K562 (cell line): ENCODE data around the gene CERS2. TPM values are rescaled to one million over a fixed set of nuclear protein-coding genes. Genes with fewer than 3 reads are reported as not detected.

Experiments
- CBFA2T2 ChIP-seq: fragments of 450-650 bp; conservative IDR thresholded peaks from 2 replicates; pipeline ENCODE4 v1.6.1; 2017; ENCODE audit warnings: mild to moderate bottlenecking
- LEF1 ChIP-seq: fragments of 450-650 bp; IDR thresholded peaks from 2 replicates; pipeline ENCODE4 v1.6.1; 2016; ENCODE audit warnings: mild to moderate bottlenecking
- MBD2 ChIP-seq: sonication (generic); IDR thresholded peaks from 2 replicates; pipeline ENCODE4 v1.6.1; 2016; ENCODE audit warnings: low read depth, borderline replicate concordance
- MYNN ChIP-seq, 2 experiments: sonication (generic); formaldehyde crosslinking in 1 of 2; IDR thresholded peaks; 2 replicates each; pipeline versions ENCODE4 v1.5.0 to v1.6.1; 2016 to 2020; ENCODE audit warnings: antibody characterized with exemption in 1 of 2, missing genetic modification reagents in 1 of 2
- NFXL1 ChIP-seq: fragments of 450-650 bp; formaldehyde crosslinking; IDR thresholded peaks from 2 replicates; pipeline ENCODE4 v1.4.0; 2021; ENCODE audit warnings: mild to moderate bottlenecking
- POU5F1 ChIP-seq: fragments of 150-350 bp; IDR thresholded peaks from 2 replicates; pipeline ENCODE4 v1.6.1; 2014; ENCODE audit warnings: borderline replicate concordance, low read length, low read depth, mild to moderate bottlenecking; ENCODE audit not compliant: partially characterized antibody
- SMC3 ChIP-seq: conservative IDR thresholded peaks from 2 replicates; pipeline ENCODE4 v1.6.1; 2011; ENCODE audit warnings: low read depth, low read length, improper control_type of control experiment; ENCODE audit not compliant: insufficient read depth
- ZC3H8 ChIP-seq: fragments of 450-650 bp; IDR thresholded peaks from 2 replicates; pipeline ENCODE4 v1.6.1; 2017
- ZNF347 ChIP-seq: fragments of 450-650 bp; formaldehyde crosslinking; IDR thresholded peaks from 2 replicates; pipeline ENCODE4 v1.4.0; 2020; ENCODE audit warnings: low read depth, mild to moderate bottlenecking, moderate library complexity
- polyA plus RNA-seq, 8 experiments: library from polyadenylated mRNA; depleted of rRNA in 4 of 8; stranded (reverse) in 5 of 8; unstranded in 3 of 8; fragments of >200 nt; fragmentation: Nextera tagmentation in 2 of 8; fragmentation: Illumina TruSeq in 1 of 8; extraction: Ambion mirVana in 2 of 8; extraction: Trizol in 1 of 8; gene quantifications; 2 replicates each; pipeline versions ENCODE4 v1.2.1 to v1.2.3, GENCODE V29; 2011 to 2014; ENCODE audit warnings: inconsistent platforms in 1 of 8, missing spikeins in 1 of 8
- total RNA-seq, 7 experiments: library from RNA; depleted of rRNA in 6 of 7; stranded (reverse); fragments of >200 nt in 6 of 7; fragmentation: Illumina TruSeq in 2 of 7; extraction: Trizol in 2 of 7; gene quantifications; 2 replicates each; pipeline versions ENCODE4 v1.2.1 to v1.2.3, GENCODE V29; 2011 to 2021; ENCODE audit warnings: low replicate concordance in 1 of 7
- TF ChIP-seq, protein P1 (sequence below): fragments of 250-450 bp; sonication (Bioruptor Pico); IDR thresholded peaks from 2 replicates; pipeline ENCODE4 v1.8.0; 2021; ENCODE audit warnings: borderline replicate concordance, mild to moderate bottlenecking, moderate library complexity; ENCODE audit not compliant: poor library complexity, severe bottlenecking
- TF ChIP-seq, protein P2 (sequence below), 2 experiments: fragments of 450-650 bp; formaldehyde crosslinking in 1 of 2; IDR thresholded peaks; 2 replicates each; pipeline versions ENCODE4 v1.4.0 to v1.6.1; 2014 to 2020; ENCODE audit warnings: mild to moderate bottlenecking in 2 of 2, borderline replicate concordance in 1 of 2, low read depth in 1 of 2
- TF ChIP-seq, protein P3 (sequence below): sonication (generic); formaldehyde crosslinking; IDR thresholded peaks from 2 replicates; pipeline ENCODE4 v1.8.0; 2022; ENCODE audit warnings: missing genetic modification reagents, mild to moderate bottlenecking, borderline replicate concordance

The CERS2 gene
- total and polyA plus RNA-seq, 9 of the 15 experiments (the other 6 are each of a cell fraction or from before 2014, with no cell fraction given): 23.4 to 295 (median 132) TPM

DNA sequence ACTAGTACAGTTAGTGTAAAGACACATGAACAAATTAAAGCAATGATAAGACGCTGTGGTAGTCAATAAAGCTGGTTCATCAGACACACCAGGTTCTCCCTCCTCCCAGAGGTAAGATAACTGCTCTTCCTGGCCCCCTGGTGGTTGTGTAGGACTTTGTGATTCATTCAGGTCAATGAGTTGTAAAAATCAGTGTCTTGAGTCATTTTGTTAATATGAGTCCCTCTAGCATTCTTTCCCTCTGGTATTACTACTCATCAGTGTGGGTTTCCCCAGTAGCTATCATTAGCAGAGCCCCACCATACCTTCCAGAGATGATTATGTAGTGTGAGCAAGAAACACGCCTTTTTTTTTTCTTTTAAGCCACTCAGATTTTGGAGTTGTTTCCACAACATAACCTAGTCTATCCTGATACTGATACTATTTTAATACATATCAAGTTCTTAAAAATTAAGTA is 52.1 kb downstream of the CERS2 start (continued):
- TF ChIP-seq POU5F1 (no peak), MYNN (IDR thresholded peaks at IDR 0.05) (no peak), MYNN (CRISPR knock-in tag; IDR thresholded peaks at IDR 0.05) (no peak), CBFA2T2 (no peak), MBD2 (no peak), LEF1 (no peak), SMC3 (peak; percentile 62), ZC3H8 (no peak), NFXL1 (CRISPR knock-in tag) (no peak), ZNF347 (CRISPR knock-in tag) (no peak)
- TF ChIP-seq, protein P1, sequence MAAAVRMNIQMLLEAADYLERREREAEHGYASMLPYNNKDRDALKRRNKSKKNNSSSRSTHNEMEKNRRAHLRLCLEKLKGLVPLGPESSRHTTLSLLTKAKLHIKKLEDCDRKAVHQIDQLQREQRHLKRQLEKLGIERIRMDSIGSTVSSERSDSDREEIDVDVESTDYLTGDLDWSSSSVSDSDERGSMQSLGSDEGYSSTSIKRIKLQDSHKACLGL (CRISPR knock-in tag): no peak
- TF ChIP-seq, protein P2, sequence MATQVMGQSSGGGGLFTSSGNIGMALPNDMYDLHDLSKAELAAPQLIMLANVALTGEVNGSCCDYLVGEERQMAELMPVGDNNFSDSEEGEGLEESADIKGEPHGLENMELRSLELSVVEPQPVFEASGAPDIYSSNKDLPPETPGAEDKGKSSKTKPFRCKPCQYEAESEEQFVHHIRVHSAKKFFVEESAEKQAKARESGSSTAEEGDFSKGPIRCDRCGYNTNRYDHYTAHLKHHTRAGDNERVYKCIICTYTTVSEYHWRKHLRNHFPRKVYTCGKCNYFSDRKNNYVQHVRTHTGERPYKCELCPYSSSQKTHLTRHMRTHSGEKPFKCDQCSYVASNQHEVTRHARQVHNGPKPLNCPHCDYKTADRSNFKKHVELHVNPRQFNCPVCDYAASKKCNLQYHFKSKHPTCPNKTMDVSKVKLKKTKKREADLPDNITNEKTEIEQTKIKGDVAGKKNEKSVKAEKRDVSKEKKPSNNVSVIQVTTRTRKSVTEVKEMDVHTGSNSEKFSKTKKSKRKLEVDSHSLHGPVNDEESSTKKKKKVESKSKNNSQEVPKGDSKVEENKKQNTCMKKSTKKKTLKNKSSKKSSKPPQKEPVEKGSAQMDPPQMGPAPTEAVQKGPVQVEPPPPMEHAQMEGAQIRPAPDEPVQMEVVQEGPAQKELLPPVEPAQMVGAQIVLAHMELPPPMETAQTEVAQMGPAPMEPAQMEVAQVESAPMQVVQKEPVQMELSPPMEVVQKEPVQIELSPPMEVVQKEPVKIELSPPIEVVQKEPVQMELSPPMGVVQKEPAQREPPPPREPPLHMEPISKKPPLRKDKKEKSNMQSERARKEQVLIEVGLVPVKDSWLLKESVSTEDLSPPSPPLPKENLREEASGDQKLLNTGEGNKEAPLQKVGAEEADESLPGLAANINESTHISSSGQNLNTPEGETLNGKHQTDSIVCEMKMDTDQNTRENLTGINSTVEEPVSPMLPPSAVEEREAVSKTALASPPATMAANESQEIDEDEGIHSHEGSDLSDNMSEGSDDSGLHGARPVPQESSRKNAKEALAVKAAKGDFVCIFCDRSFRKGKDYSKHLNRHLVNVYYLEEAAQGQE (IDR thresholded peaks at IDR 0.05; ENCODE audit: borderline replicate concordance): peak; percentile 68; the same call in 1 of the 2 replicates
- TF ChIP-seq, protein P2 (CRISPR knock-in tag; IDR thresholded peaks at IDR 0.05; ENCODE audit: low read depth): no peak
- TF ChIP-seq, protein P3, sequence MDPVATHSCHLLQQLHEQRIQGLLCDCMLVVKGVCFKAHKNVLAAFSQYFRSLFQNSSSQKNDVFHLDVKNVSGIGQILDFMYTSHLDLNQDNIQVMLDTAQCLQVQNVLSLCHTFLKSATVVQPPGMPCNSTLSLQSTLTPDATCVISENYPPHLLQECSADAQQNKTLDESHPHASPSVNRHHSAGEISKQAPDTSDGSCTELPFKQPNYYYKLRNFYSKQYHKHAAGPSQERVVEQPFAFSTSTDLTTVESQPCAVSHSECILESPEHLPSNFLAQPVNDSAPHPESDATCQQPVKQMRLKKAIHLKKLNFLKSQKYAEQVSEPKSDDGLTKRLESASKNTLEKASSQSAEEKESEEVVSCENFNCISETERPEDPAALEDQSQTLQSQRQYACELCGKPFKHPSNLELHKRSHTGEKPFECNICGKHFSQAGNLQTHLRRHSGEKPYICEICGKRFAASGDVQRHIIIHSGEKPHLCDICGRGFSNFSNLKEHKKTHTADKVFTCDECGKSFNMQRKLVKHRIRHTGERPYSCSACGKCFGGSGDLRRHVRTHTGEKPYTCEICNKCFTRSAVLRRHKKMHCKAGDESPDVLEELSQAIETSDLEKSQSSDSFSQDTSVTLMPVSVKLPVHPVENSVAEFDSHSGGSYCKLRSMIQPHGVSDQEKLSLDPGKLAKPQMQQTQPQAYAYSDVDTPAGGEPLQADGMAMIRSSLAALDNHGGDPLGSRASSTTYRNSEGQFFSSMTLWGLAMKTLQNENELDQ (CRISPR knock-in tag): no peak
